Activated T-cell treated with anti-CD3 and anti-CD28 coated beads, Interleukin-2, amount 50 U/mL, for 48 hours (primary cell): ENCODE data around the gene TTLL1.
A peak's percentile ranks its signal among the peaks of the same experiment; 100 is the strongest.
"Not testable (repeated sequence)": the region's sequence is repeated elsewhere in the genome, so short reads cannot be mapped to it uniquely, and the experiment has no call there.

Experiments
- DNase-seq, 2 experiments: peaks; one replicate each; pipeline ENCODE4 v3.0.0-alpha.2; 2020

Gene TTLL1

GRCh38 chr22:43109921-43110443 is 20.8 kb upstream of the TTLL1 start:
- DNase-seq = no peak

GRCh38 chr22:43109511-43109910 is 20.3 kb upstream of the TTLL1 start:
- no peak for DNase-seq

- no peak for DNase-seq
Measured at GRCh38 chr22:43106302-43106701, 17.1 kb upstream of the TTLL1 start.

- DNase-seq = not testable (repeated sequence)
Measured at GRCh38 chr22:43104950-43105349, 15.8 kb upstream of the TTLL1 start.

- DNase-seq = not testable (repeated sequence)
Measured at GRCh38 chr22:43104056-43104625, 14.9 kb upstream of the TTLL1 start.

- no peak for DNase-seq
Measured at GRCh38 chr22:43101306-43101705, 12.1 kb upstream of the TTLL1 start.

- no peak for DNase-seq
Measured at GRCh38 chr22:43100225-43100624, 11.0 kb upstream of the TTLL1 start.

- DNase-seq = no peak
Measured at GRCh38 chr22:43099095-43099494, 9.9 kb upstream of the TTLL1 start.

- no peak for DNase-seq
Measured at GRCh38 chr22:43098356-43098755, 9.2 kb upstream of the TTLL1 start.

- no peak for DNase-seq
Measured at GRCh38 chr22:43096420-43096819, 7.2 kb upstream of the TTLL1 start.

GRCh38 chr22:43094551-43094950 is 5.4 kb upstream of the TTLL1 start:
- DNase-seq = no peak

- no peak for DNase-seq
Measured at GRCh38 chr22:43094085-43094484, 4.9 kb upstream of the TTLL1 start.

GRCh38 chr22:43092085-43092484 is 2.9 kb upstream of the TTLL1 start:
- DNase-seq = no peak

- DNase-seq = peak; percentile 65
Measured at GRCh38 chr22:43090130-43090789, 1.1 kb upstream of the TTLL1 start.

- DNase-seq = no peak
Measured at GRCh38 chr22:43088627-43088983, 586 bp downstream of the TTLL1 start.

GRCh38 chr22:43085658-43086606 is 3.3 kb downstream of the TTLL1 start:
- DNase-seq = no peak

- no peak for DNase-seq
Measured at GRCh38 chr22:43081968-43082367, 7.2 kb downstream of the TTLL1 start.

- DNase-seq = no peak
Measured at GRCh38 chr22:43080616-43081015, 8.6 kb downstream of the TTLL1 start.

- no peak for DNase-seq
Measured at GRCh38 chr22:43079742-43080141, 9.4 kb downstream of the TTLL1 start.

- no peak for DNase-seq
Measured at GRCh38 chr22:43078522-43078921, 10.7 kb downstream of the TTLL1 start.

- DNase-seq = no peak
Measured at GRCh38 chr22:43077121-43077877, 11.9 kb downstream of the TTLL1 start.

GRCh38 chr22:43066844-43067385 is 22.3 kb downstream of the TTLL1 start:
- DNase-seq = no peak

- no peak for DNase-seq
Measured at GRCh38 chr22:43066134-43066533, 23.1 kb downstream of the TTLL1 start.
